Measurements from ENCODE around the gene FOXL2. TPM values are rescaled to one million over a fixed set of nuclear protein-coding genes. Genes with fewer than 3 reads are reported as not detected.
A peak's percentile ranks its signal among the peaks of the same experiment; 100 is the strongest.

FOXL2 gene
- total RNA-seq, 1 donor from 2014 or later, result not detected

GRCh38 chr3:138945709-138946662, 951 bp downstream of the FOXL2 start:
- peak; percentile 88 for DNase-seq (ENCODE audit: low spot score)

GRCh38 chr3:138944929-138945708, 1.8 kb downstream of the FOXL2 start:
- DNase-seq (ENCODE audit: low spot score), result peak; percentile 85

- no peak for DNase-seq (ENCODE audit: low spot score)
Observed at GRCh38 chr3:138944654-138944928, 2.3 kb downstream of the FOXL2 start.

- DNase-seq (ENCODE audit: low spot score), result peak; percentile 64
Observed at GRCh38 chr3:138943724-138944653, 2.9 kb downstream of the FOXL2 start.

- DNase-seq (ENCODE audit: low spot score), result peak; percentile 79
Observed at GRCh38 chr3:138942861-138943623, 3.9 kb downstream of the FOXL2 start.

- DNase-seq (ENCODE audit: low spot score), result peak; percentile 53
Observed at GRCh38 chr3:138942271-138942670, 4.7 kb downstream of the FOXL2 start.

- DNase-seq (ENCODE audit: low spot score), result peak; percentile 86
Observed at GRCh38 chr3:138941259-138941885, 5.6 kb downstream of the FOXL2 start.

GRCh38 chr3:138940446-138940845, 6.5 kb downstream of the FOXL2 start:
- peak; percentile 39 for DNase-seq (ENCODE audit: low spot score)

- peak; percentile 87 for DNase-seq (ENCODE audit: low spot score)
Observed at GRCh38 chr3:138939561-138940241, 7.2 kb downstream of the FOXL2 start.

GRCh38 chr3:138938877-138939560, 7.9 kb downstream of the FOXL2 start:
- DNase-seq (ENCODE audit: low spot score), result no peak

GRCh38 chr3:138938056-138938876, 8.7 kb downstream of the FOXL2 start:
- no peak for DNase-seq (ENCODE audit: low spot score)

- no peak for DNase-seq (ENCODE audit: low spot score)
Observed at GRCh38 chr3:138937690-138938055, 9.3 kb downstream of the FOXL2 start.

GRCh38 chr3:138936741-138937689, 9.9 kb downstream of the FOXL2 start:
- no peak for DNase-seq (ENCODE audit: low spot score)

- peak; percentile 95 for DNase-seq (ENCODE audit: low spot score)
Observed at GRCh38 chr3:138935863-138936740, 10.8 kb downstream of the FOXL2 start.

- no peak for DNase-seq (ENCODE audit: low spot score)
Observed at GRCh38 chr3:138935505-138935862, 11.5 kb downstream of the FOXL2 start.

Measured in mesenteric fat pad (tissue), 1 donor.